GM12878 (cell line): ENCODE results near the gene GSG1L.

Experiments used
- EGR1 ChIP-seq, 2 experiments: IDR thresholded peaks; 1 replicate in 1 of 2; 2 replicates in 1 of 2; pipeline ENCODE4 v1.6.1; 2011 to 2012; ENCODE audit warnings: low read depth in 2 of 2, low read length in 2 of 2, borderline replicate concordance in 1 of 2, mild to moderate bottlenecking in 1 of 2, moderate library complexity in 1 of 2
- GABPA ChIP-seq: IDR thresholded peaks from 2 replicates; pipeline ENCODE4 v1.6.1; 2014; ENCODE audit warnings: antibody characterized with exemption, low read depth, mild to moderate bottlenecking, inconsistent platforms
- POLR2A ChIP-seq: IDR thresholded peaks from 2 replicates; pipeline ENCODE4 v1.6.1; 2011; ENCODE audit warnings: low read depth, mild to moderate bottlenecking, low read length
- POLR2AphosphoS5 ChIP-seq: IDR thresholded peaks from 2 replicates; pipeline ENCODE4 v1.6.1; 2011; ENCODE audit warnings: mild to moderate bottlenecking, low read length, inconsistent platforms
- RCOR1 ChIP-seq: conservative IDR thresholded peaks from 2 replicates; pipeline ENCODE4 v1.6.1; 2012; ENCODE audit warnings: low read depth, low read length, improper control_type of control experiment
- SMC3 ChIP-seq: IDR thresholded peaks from 2 replicates; pipeline ENCODE4 v1.6.1; 2011; ENCODE audit warnings: low read length, improper control_type of control experiment, borderline replicate concordance
- TCF12 ChIP-seq: IDR thresholded peaks from 2 replicates; pipeline ENCODE4 v1.6.1; 2011; ENCODE audit warnings: low read depth, mild to moderate bottlenecking, low read length

GRCh38 chr16:27923751-27924150 is 139.8 kb downstream of the GSG1L start:
- TF ChIP-seq TCF12 (no peak), EGR1 (IDR thresholded peaks at IDR 0.05; ENCODE audit: borderline replicate concordance in 1 of 2, low read depth in 2 of 2, low read length in 2 of 2) (no peak), RCOR1 (no peak), SMC3 (no peak), GABPA (no peak), POLR2A (no peak), POLR2AphosphoS5 (no peak)
